IPS-NIHi11 (cell line): ENCODE measurements around the gene ATP11A.
"Not testable (repeated sequence)": the region's sequence is repeated elsewhere in the genome, so short reads cannot be mapped to it uniquely, and the experiment has no call there.

Experiments used
- DNase-seq: peaks from one replicate; pipeline ENCODE4 v3.0.0; 2012; ENCODE audit warnings: mixed read lengths, low spot score

ATP11A gene

GRCh38 chr13:112799394-112799793 is 109.6 kb downstream of the ATP11A start:
- DNase-seq = no peak

- DNase-seq = no peak
Measured at GRCh38 chr13:112800057-112800456, 110.2 kb downstream of the ATP11A start.

DNA sequence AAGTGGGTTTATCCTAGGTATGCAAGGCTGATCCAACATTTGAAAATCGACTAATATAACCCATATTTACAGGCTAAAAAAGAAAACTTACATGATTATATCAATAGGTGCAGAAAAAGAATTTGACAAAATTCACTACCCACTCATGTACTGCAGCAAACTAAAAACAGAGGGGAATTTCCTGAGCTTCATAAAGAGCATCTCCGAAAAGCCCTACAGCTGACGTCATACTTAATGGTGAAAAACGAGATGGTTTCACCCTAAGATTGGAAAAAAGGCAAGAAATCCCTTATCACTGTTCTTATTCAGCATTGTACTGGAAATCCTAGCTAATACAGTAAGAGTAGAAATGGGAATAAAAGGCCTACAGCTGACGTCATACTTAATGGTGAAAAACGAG is 111.0 kb downstream of the ATP11A start:
- DNase-seq = not testable (repeated sequence)

- DNase-seq = no peak
Measured at GRCh38 chr13:112802802-112803195, 113.0 kb downstream of the ATP11A start.

GRCh38 chr13:112803422-112803821 is 113.6 kb downstream of the ATP11A start:
- DNase-seq = no peak

- DNase-seq = no peak
Measured at GRCh38 chr13:112804374-112804773, 114.5 kb downstream of the ATP11A start.

DNA sequence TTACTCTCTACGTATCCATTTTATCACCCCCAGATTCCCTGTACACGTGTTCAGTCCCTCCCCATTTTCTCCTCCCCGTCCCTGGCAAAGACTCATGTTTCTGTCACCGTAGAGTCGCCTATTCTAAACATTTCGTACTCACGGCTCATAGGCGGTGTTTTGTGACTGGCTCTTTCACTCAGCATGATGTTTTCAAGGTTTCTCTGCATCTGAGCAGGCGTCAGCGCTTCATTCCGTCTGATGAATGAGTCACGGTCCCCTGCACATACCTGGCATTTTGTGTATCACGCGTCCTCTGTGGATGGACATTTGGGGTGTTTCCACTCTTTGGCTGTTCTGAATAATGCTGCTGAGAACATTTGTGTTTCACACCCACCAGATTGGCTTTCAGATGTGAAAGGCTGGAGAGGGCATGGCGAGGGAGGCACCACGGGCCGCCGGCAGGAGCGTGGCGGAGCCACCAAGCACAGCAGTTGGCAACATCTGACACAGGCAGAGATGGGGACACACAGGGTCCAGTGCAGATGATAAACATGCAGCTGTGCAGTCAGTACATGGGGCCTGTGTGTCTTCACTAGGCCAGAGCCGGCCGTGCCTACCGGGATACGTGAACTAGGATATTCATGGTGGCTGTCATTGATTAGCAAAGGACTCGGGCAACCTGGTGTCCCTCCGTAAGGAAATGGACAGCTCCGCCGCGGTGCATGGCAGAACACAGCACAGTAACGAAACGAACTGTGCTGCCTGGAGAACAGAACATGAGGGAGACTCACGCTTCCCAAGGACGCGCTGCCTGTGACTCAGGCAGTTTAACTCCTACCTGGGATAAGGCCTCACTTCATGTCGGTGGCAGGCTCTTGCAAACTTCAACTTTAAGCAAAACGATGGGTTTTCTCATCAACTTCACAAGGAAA is 117.2 kb downstream of the ATP11A start:
- DNase-seq = no peak

DNA sequence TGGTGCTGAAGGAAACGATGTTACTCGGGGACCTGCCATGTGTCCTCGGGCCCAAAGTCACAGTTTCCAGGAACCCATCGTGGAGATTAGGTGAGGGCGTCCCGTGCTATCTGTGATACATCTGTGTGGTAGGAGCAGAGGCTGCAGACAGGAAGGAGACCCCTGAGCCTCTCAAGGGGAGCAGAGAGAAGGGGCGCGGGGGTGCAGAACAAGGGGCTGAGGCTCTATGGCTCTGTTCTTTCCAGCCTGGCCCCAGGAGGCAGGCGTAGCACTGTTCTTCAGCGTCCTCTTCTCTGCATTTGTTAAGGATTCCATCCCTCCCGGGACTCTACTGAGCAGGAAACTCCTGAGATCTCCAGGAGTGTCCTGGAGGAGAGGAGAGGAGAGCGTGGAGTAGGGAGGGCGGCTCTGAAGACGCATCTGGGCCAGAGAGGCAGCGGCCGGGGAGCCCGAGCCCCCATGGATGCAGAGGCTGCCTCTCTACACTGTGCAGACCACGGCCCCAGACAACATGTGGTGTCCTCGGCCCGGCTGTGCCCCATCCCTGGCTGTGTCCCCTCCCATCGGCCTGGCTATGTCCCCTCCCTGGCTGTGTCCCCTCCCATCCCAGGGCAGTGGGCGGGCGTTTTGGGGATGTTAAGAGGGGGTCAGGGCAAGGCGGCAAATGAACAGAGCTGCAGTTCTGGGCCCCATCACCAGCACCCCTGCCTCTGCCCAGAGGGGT is 118.0 kb downstream of the ATP11A start:
- DNase-seq = no peak

DNA sequence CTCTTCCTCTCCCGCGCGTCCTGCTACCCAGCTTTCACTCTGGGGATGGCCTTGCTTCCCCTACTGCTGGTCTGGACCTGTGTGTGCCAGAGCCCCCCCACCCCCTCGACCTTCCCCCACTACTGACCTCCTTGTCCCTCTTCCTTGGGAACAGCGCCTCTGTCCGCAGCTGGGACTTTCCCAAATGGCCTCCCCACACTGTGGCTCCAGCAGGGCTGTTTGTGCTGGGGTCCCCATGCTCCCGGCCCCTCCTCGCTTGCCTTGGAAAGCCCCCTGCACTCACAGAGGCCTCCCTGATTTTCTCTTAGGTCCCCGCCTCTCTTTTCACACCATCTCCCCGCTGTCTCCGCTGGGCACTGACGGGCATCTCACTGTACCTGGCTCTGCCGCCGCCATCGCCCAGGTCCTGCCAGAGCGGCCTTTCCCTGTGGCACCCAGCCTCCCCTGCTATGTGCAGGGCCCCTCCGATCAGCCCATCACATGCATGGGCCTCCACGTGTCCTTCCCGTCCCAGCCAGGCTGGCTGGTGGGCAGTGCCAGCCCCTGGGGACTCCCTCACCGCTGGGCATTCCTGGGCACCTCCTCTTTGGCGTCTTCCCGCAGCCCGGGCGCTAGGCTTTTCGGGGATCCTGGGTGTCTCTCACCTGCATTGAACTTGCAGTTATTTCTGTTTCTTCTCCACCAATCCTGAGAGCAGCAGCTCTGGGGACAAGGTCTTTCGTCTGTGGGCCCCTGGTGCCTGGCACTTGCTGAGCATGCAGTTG is 118.7 kb downstream of the ATP11A start:
- no peak for DNase-seq

- no peak for DNase-seq
Measured at GRCh38 chr13:112809332-112810315, 119.8 kb downstream of the ATP11A start.

- no peak for DNase-seq
Measured at GRCh38 chr13:112810608-112811007, 120.8 kb downstream of the ATP11A start.

DNA sequence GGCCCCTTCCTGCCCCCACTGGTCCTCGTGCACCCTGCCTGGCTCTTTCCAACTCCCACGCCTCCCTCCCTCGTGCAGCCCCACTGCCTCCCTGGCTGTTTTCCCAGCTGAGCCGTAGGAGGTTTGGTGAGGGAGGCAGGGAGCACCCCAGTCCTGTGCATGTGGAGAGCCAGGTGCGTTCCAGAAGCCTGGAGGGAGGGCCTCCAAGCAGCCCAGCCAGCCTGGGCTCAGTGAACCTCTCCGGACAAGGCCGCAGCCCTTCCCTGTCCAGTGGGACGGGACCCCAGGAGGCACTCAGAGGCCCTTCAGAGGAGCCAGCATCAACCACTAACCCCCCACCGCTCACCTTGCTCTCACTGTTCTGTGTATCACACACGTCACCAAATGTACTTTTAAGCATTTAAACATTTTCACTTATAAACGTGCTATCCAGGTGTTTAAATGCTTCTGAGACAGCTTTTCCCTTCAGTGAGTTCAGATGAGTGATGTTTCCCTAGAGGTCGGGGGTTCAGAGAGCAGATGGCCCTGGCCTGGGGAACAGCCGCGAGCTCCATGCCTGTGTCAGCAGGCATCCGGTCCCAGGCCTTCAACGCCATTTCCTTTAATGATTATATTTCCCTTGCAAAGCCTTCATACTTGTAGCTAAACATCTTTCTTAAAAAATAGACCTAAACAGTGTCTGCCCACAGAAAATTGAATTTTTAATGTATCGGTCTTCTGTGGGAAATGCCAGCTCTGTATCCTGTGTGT is 122.6 kb downstream of the ATP11A start:
- DNase-seq = no peak

DNA sequence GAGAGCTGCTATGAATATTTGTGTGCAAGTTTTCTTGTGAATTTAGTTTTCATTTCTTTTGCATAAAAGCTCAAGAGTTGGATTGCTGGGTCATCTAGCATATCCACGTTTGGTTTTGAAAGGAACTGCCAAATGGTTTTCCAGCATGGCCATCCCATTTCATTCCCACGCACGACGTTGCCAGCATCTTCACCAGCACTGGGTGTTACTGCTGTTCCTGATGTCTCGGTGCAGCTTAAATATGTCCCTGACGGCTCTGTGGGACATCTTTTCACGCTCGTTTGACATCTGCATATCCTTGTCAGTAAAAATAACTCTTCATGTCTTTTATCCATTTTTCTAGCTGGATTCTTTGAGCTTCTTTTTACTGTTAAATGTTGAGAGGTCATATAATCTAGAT is 123.7 kb downstream of the ATP11A start:
- no peak for DNase-seq

DNA sequence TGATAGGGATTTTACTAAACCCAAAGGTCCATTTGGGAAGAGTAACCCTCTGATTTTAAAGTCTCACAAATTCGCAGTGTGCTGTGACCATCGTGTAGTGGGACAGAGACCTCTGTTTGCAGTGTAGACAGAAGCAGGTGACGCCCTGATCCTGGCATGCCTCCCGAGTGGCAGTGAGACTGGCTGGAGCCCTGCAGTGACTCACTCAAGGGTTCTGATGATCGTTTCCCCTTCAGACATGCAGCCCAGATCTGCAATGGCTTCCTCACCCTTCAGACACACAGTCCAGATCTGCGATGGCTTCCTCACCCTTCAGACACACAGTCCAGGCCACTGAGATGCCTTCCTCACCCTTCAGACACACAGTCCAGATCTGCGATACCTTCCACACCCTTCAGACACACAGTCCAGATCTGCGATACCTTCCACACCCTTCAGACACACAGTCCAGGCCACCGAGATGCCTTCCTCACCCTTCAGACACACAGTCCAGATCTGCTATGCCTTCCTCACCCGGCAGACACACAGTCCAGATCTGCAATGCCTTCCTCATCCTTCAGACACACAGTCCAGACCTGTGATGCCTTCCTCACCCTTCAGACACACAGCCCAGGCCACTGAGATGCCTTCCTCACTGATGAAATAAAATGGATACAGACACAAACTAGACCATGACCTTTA is 125.2 kb downstream of the ATP11A start:
- no peak for DNase-seq

DNA sequence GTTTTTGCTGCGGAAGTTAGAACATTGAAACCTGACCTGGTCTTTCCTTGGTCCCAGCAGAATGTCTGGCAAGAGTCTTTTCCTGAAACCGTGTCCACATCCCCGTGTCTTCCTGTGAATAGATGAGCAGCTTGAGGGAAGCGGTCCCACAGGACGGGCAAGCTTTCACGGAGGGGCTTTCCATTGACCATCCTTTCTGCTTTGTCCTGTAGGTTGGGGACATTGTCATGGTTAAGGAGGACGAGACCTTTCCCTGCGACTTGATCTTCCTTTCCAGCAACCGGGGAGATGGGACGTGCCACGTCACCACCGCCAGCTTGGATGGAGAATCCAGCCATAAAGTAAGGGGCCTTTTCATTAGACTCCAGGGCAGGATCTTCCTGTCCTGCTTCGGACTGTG is 126.0 kb downstream of the ATP11A start:
- no peak for DNase-seq

GRCh38 chr13:112818040-112818697 is 128.3 kb downstream of the ATP11A start:
- no peak for DNase-seq

DNA sequence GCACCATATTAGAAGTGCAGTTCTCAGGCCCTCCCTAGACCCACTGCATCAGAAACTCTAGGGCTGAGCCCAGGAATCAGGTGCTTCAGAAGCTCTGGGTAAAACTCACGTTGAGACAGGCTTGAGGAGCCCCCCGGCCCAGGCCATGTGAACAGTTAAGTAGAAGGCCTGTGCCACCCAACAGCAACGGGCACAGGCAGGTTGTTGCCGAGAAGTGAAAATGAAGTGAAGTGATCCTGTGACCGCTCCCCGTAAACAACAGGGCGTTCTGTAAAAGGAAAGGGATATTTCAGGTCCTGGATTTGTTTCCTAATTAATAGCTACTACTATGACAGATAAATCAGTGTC is 128.8 kb downstream of the ATP11A start:
- no peak for DNase-seq

DNA sequence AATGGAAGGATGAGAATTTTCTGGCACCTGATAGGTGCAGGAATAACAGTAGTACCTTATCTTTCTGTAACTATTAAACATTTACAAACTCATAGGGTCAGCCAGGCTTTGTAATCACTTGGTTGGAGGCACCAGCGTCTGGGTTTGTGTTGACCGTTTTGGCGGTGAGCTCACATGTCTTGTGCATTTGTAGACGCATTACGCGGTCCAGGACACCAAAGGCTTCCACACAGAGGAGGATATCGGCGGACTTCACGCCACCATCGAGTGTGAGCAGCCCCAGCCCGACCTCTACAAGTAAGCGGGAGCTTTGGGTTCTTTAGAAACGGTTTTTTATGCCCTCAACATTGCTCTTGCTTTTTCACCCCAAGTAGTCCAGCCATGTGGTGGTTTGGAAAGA is 129.3 kb downstream of the ATP11A start:
- DNase-seq = no peak

DNA sequence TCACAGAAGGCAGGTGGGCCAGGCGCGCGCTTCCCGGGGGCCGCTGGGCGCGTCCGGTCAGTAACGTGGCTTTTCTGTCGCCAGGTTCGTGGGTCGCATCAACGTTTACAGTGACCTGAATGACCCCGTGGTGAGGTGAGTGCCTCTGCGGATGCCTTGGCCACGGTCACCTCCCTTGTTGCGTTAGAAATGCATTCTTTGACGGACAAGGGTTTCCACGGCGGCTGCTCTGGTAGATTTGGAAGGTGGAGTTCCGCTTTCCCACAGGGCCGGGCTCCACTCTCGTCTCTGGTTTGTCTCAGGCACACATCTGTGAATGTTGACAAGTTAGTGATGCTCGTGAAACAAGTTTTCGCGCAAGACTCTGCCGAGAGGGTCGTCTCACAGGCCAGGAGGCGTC is 130.0 kb downstream of the ATP11A start:
- DNase-seq = no peak

DNA sequence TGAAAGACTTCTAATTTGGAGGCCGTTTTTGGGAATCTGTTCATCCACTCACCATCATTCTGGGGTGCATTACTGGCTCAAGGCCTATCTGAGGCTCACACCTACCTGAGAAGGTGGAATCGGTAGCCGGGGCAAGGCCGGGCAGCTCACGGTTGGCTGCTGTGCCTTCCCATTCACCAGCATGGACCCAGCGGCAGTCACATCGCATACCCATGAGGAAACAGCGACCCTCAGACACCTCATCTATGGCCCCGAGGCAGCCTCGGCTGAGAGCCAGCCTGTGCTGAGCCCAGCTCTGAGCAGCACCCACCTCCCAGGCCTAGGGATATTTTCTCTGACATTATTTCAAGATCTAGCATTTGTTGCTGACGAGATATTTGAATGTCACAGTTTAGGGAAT is 130.5 kb downstream of the ATP11A start:
- no peak for DNase-seq
